H9 (cell line): Measurements from ENCODE around the gene SLC9A1. TPM values are rescaled to one million over a fixed set of nuclear protein-coding genes. Genes with fewer than 3 reads are reported as not detected.

Experiments
- DNase-seq: peaks from one replicate; pipeline ENCODE4 v3.0.0-alpha.2; 2017
- H2AFZ ChIP-seq: one replicate; pipeline ENCODE4 v1.6.1; 2013; ENCODE audit warnings: mild to moderate bottlenecking, low read length, control low read depth, moderate library complexity
- H2AK5ac ChIP-seq: 2 replicates; pipeline ENCODE4 v1.6.1; 2013; ENCODE audit warnings: low read length, control low read depth, mixed read lengths; ENCODE audit not compliant: insufficient read length
- H2BK120ac ChIP-seq: one replicate; pipeline ENCODE4 v1.6.1; 2013; ENCODE audit warnings: low read depth, mild to moderate bottlenecking, low read length, control low read depth, inconsistent platforms; ENCODE audit not compliant: poor library complexity, severe bottlenecking
- H2BK12ac ChIP-seq: 2 replicates; pipeline ENCODE4 v1.6.1; 2013; ENCODE audit warnings: low read length, control low read depth, mixed read lengths, low read depth; ENCODE audit not compliant: insufficient read length
- H2BK15ac ChIP-seq: 2 replicates; pipeline ENCODE4 v1.6.1; 2013; ENCODE audit warnings: low read depth, low read length, control low read depth
- H2BK20ac ChIP-seq: one replicate; pipeline ENCODE4 v1.6.1; 2013; ENCODE audit warnings: low read depth, mild to moderate bottlenecking, low read length, control low read depth, inconsistent platforms; ENCODE audit not compliant: poor library complexity, severe bottlenecking
- H2BK5ac ChIP-seq: 2 replicates; pipeline ENCODE4 v1.6.1; 2013; ENCODE audit warnings: low read length, control low read depth, mixed read lengths; ENCODE audit not compliant: insufficient read length
- H3K14ac ChIP-seq: 2 replicates; pipeline ENCODE4 v1.6.1; 2013; ENCODE audit warnings: low read length, control low read depth; ENCODE audit not compliant: insufficient read depth
- H3K18ac ChIP-seq: 2 replicates; pipeline ENCODE4 v1.6.1; 2013; ENCODE audit warnings: low read depth, mild to moderate bottlenecking, mixed read lengths, low read length, control low read depth; ENCODE audit not compliant: insufficient read length
- H3K23ac ChIP-seq: 2 replicates; pipeline ENCODE4 v1.6.1; 2013; ENCODE audit warnings: low read length, control low read depth, mixed read lengths, low read depth; ENCODE audit not compliant: insufficient read length
- H3K23me2 ChIP-seq: 2 replicates; pipeline ENCODE4 v1.6.1; 2013; ENCODE audit warnings: low read depth, mild to moderate bottlenecking, mixed read lengths, low read length, control low read depth; ENCODE audit not compliant: insufficient read length, poor library complexity, severe bottlenecking
- H3K27ac ChIP-seq: 2 replicates; pipeline ENCODE4 v1.5.1; 2013; ENCODE audit warnings: low read length, control low read depth, mixed read lengths, low read depth; ENCODE audit not compliant: insufficient read length
- H3K27me3 ChIP-seq: 2 replicates; pipeline ENCODE4 v1.6.1; 2013; ENCODE audit warnings: low read length, control low read depth, inconsistent platforms; ENCODE audit not compliant: insufficient read depth
- H3K4ac ChIP-seq: 2 replicates; pipeline ENCODE4 v1.6.1; 2013; ENCODE audit warnings: low read depth, mild to moderate bottlenecking, control low read depth, inconsistent platforms, low read length, moderate library complexity
- H3K4me1 ChIP-seq: 2 replicates; pipeline ENCODE4 v1.6.1; 2013; ENCODE audit warnings: low read length, control low read depth, inconsistent platforms; ENCODE audit not compliant: insufficient read depth
- H3K4me2 ChIP-seq: 2 replicates; pipeline ENCODE4 v1.6.1; 2013; ENCODE audit warnings: low read length, control low read depth, mixed read lengths; ENCODE audit not compliant: insufficient read length, insufficient read depth
- H3K56ac ChIP-seq: 2 replicates; pipeline ENCODE4 v1.6.1; 2013; ENCODE audit warnings: low read depth, mild to moderate bottlenecking, mixed read lengths, low read length, control low read depth; ENCODE audit not compliant: insufficient read length
- H3K79me1 ChIP-seq: 2 replicates; pipeline ENCODE4 v1.6.1; 2013; ENCODE audit warnings: low read depth, mild to moderate bottlenecking, moderate library complexity, low read length, control low read depth, inconsistent platforms; ENCODE audit not compliant: insufficient read depth, poor library complexity, severe bottlenecking
- H3K79me2 ChIP-seq: 2 replicates; pipeline ENCODE4 v1.6.1; 2013; ENCODE audit warnings: low read length, control low read depth, inconsistent platforms; ENCODE audit not compliant: insufficient read depth
- H3K9ac ChIP-seq: 2 replicates; pipeline ENCODE4 v1.6.1; 2013; ENCODE audit warnings: low read length, control low read depth, mixed read lengths; ENCODE audit not compliant: insufficient read length; ENCODE audit errors: extremely low read depth
- H3K9me3 ChIP-seq: one replicate; pipeline ENCODE4 v1.6.1; 2013; ENCODE audit warnings: low read depth, low read length, inconsistent platforms; ENCODE audit not compliant: control insufficient read depth
- H3T11ph ChIP-seq: one replicate; pipeline ENCODE4 v1.6.1; 2013; ENCODE audit warnings: mild to moderate bottlenecking, low read length, control low read depth, inconsistent platforms
- H4K20me1 ChIP-seq: one replicate; pipeline ENCODE4 v1.6.1; 2013; ENCODE audit not compliant: control insufficient read depth, insufficient read length, insufficient read depth
- H4K5ac ChIP-seq: 2 replicates; pipeline ENCODE4 v1.6.1; 2013; ENCODE audit warnings: low read depth, mild to moderate bottlenecking, mixed read lengths, low read length, control low read depth; ENCODE audit not compliant: insufficient read length
- H4K8ac ChIP-seq: replicated peaks from 2 replicates; pipeline ENCODE4 v1.6.1; 2013; ENCODE audit warnings: low read length, control low read depth, mixed read lengths, low read depth; ENCODE audit not compliant: insufficient read length
- H4K91ac ChIP-seq: 2 replicates; pipeline ENCODE4 v1.6.1; 2013; ENCODE audit warnings: low read depth, mild to moderate bottlenecking, moderate library complexity, mixed read lengths, low read length, control low read depth; ENCODE audit not compliant: insufficient read length
- H3K27ac Mint-ChIP-seq, 3 experiments: 2 replicates in 2 of 3; 3 replicates in 1 of 3; pipeline ENCODE4 v1.8.0; 2020 to 2021; ENCODE audit warnings: mixed read lengths in 3 of 3, mild to moderate bottlenecking in 1 of 3, moderate library complexity in 1 of 3
- H3K27me3 Mint-ChIP-seq: 2 replicates; pipeline ENCODE4 v1.8.0; 2021; ENCODE audit warnings: low read depth, mild to moderate bottlenecking, moderate library complexity, mixed read lengths
- H3K36me3 Mint-ChIP-seq, 3 experiments: 2 replicates in 2 of 3; 3 replicates in 1 of 3; pipeline ENCODE4 v1.8.0; 2020 to 2021; ENCODE audit warnings: low read depth in 3 of 3, mixed read lengths in 3 of 3; ENCODE audit not compliant: insufficient read depth in 1 of 3
- H3K4me1 Mint-ChIP-seq, 2 experiments: 2 replicates each; pipeline ENCODE4 v1.8.0; 2020; ENCODE audit warnings: mixed read lengths in 2 of 2
- H3K4me3 Mint-ChIP-seq, 2 experiments: 2 replicates in 1 of 2; 3 replicates in 1 of 2; pipeline ENCODE4 v1.8.0; 2020 to 2021; ENCODE audit warnings: mild to moderate bottlenecking in 2 of 2, mixed read lengths in 2 of 2, moderate library complexity in 1 of 2
- H3K9me3 Mint-ChIP-seq, 2 experiments: 2 replicates in 1 of 2; 3 replicates in 1 of 2; pipeline ENCODE4 v1.8.0; 2020; ENCODE audit warnings: mild to moderate bottlenecking in 2 of 2, mixed read lengths in 2 of 2, moderate library complexity in 1 of 2
- CTCF ChIP-seq: fragments of 200-600 bp; sonication (generic); conservative IDR thresholded peaks from 3 replicates; pipeline ENCODE4 v1.8.0; 2021; ENCODE audit warnings: antibody characterized with exemption, mild to moderate bottlenecking
- WGBS: extraction: QIAGEN DNeasy Blood & Tissue Kit; methylation state at CpG from one replicate; pipeline ENCODE4 v1.1.7; 2013; ENCODE audit warnings: missing lambda C conversion rate, low lambda C conversion rate, mixed read lengths; ENCODE audit not compliant: insufficient read length; ENCODE audit errors: extremely low coverage; 5-methylcytosine and 5-hydroxymethylcytosine counted together
- total RNA-seq: library from RNA; stranded (reverse); gene quantifications from 2 replicates; pipeline ENCODE4 v1.2.1, GENCODE V29; 2021

SLC9A1 gene
- total RNA-seq, 1 experiment from 2014 or later, result 20.8 TPM

GRCh38 chr1:27142464-27142863 is 12.5 kb downstream of the SLC9A1 start:
- 0 out of 5 replicates have a peak, but pooled peaks cover 0 to 3% of the 10 kb centered on the region in 2 experiments for H3K9me3 Mint-ChIP-seq
- Histone ChIP-seq H4K20me1 (no peaks in the 10 kb centered on the region), H3K27ac (no peak overlapping the region), H3K23me2 (no peaks in the 10 kb centered on the region), H4K5ac (no peak overlapping the region), H2BK20ac (no peak overlapping the region), H3K23ac (no peak overlapping the region), H3K4ac (no peak overlapping the region), H3K9me3 (no peaks in the 10 kb centered on the region), H2BK5ac (no peak overlapping the region), H2BK120ac (no peak overlapping the region), H2AK5ac (no peak overlapping the region), H3T11ph (no peak overlapping the region), H3K27me3 (no peaks in the 10 kb centered on the region), H3K79me1 (no peaks in the 10 kb centered on the region), H3K79me2 (no peaks in the 10 kb centered on the region), H3K14ac (no peak overlapping the region), H2BK15ac (no peak overlapping the region), H4K8ac (no peak overlapping the region), H2BK12ac (no peak overlapping the region), H3K18ac (no peak overlapping the region), H3K56ac (no peak overlapping the region), H2AFZ (no peak overlapping the region), H3K4me1 (peaks cover 11% of the 10 kb centered on the region), H3K4me2 (no peak overlapping the region), H3K9ac (no peak overlapping the region), H4K91ac (no peak overlapping the region)
- WGBS, result no CpG with 5 or more reads among the region's 3 CpGs
- H3K4me3 Mint-ChIP-seq, result 0 out of 5 replicates have a peak overlapping the region, but pooled peaks of 1 of the 2 experiments have one; percentile 16
- peak; percentile 62 for DNase-seq
- no peak for TF ChIP-seq CTCF
- H3K27ac Mint-ChIP-seq, result peak overlapping the region; percentile 32 to 97 (median 86); a peak in 6 of 7 replicates
- H3K27me3 Mint-ChIP-seq, result no peaks in the 10 kb centered on the region; the same call in none of the 2 replicates
- H3K4me1 Mint-ChIP-seq, result peaks cover 54 to 58% of the 10 kb centered on the region in 2 experiments
- H3K36me3 Mint-ChIP-seq, result peaks cover 0 to 9% (median 6%) of the 10 kb centered on the region in 3 experiments; a peak in 3 of 7 replicates
